Measurements from ENCODE around the gene TMEM238. TPM values are rescaled to one million over a fixed set of nuclear protein-coding genes. Genes with fewer than 3 reads are reported as not detected.

TMEM238 gene
- total and polyA plus RNA-seq, 10 of the 15 experiments (the other 5 are each of a cell fraction or from before 2014, with no cell fraction given): 0.05 to 16.9 (median 0.58) TPM; not detected in 1

DNA sequence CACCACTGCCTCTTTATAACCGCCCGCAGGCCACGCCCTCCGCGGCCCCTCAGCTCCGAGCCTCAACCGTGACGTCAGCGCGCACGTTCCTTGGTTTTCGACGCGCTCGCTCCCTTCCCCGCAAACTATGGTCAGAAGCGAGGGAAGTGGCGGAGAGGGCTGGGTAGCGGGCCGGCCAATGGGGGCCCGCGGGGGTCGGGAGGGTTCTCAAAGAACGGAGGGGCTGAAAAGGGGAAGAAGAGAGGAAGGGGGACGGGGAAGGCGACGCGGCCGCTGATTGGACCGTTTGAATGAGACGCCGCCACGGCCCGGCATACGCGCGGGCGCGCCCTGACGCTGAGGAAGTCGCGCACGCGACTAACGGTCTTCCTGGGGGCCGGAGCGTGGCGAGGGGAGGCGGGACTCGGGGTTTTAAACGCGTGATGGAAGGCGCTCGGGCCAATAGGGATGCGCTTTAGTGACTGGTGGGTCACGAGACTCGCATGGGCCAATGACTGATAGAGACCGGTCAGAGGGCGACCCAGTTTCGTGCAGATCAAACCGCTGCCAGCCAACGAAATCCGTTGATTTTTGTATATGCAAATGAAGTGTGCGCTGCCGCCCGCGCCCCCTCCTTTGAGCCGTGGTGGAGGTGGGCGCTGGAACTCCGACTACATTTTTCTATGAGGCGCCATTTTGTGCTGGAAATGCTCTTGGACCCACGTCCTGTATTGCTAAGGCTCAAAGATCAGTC is 23.9 kb upstream of the TMEM238 start (continued):
- TF ChIP-seq, protein P1, sequence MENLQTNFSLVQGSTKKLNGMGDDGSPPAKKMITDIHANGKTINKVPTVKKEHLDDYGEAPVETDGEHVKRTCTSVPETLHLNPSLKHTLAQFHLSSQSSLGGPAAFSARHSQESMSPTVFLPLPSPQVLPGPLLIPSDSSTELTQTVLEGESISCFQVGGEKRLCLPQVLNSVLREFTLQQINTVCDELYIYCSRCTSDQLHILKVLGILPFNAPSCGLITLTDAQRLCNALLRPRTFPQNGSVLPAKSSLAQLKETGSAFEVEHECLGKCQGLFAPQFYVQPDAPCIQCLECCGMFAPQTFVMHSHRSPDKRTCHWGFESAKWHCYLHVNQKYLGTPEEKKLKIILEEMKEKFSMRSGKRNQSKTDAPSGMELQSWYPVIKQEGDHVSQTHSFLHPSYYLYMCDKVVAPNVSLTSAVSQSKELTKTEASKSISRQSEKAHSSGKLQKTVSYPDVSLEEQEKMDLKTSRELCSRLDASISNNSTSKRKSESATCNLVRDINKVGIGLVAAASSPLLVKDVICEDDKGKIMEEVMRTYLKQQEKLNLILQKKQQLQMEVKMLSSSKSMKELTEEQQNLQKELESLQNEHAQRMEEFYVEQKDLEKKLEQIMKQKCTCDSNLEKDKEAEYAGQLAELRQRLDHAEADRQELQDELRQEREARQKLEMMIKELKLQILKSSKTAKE (IDR thresholded peaks at IDR 0.05; ENCODE audit: low read depth, poor library complexity, severe bottlenecking): no peak
- TF ChIP-seq POLR2A (IDR thresholded peaks at IDR 0.05; ENCODE audit: low read depth, low read length) (peak; percentile 39; the same call in 1 of the 2 replicates), ETV6 (conservative IDR thresholded peaks at IDR 0.05 in 1 of 2, IDR thresholded peaks at IDR 0.05 in 1 of 2; ENCODE audit: borderline replicate concordance in 1 of 2, low read depth in 1 of 2) (no peak), MEF2B (IDR thresholded peaks at IDR 0.05; ENCODE audit: partially characterized antibody, poor library complexity, severe bottlenecking) (peak; percentile 8), CREM (IDR thresholded peaks at IDR 0.05; ENCODE audit: low read depth) (peak; percentile 91), SMAD5 (IDR thresholded peaks at IDR 0.05; ENCODE audit: low read depth) (no peak), TCF7 (IDR thresholded peaks at IDR 0.05; ENCODE audit: borderline replicate concordance) (no peak), KAT2A (conservative IDR thresholded peaks at IDR 0.05; ENCODE audit: control insufficient read depth, low read depth, low read length) (no peak), DPF2 (IDR thresholded peaks at IDR 0.05) (peak; percentile 62), ZNF274 (IDR thresholded peaks at IDR 0.05; ENCODE audit: insufficient read depth, insufficient read length) (no peak), SP1 (IDR thresholded peaks at IDR 0.05; ENCODE audit: low read depth, low read length) (peak; percentile 89), IRF4 (IDR thresholded peaks at IDR 0.05; ENCODE audit: low read depth, low read length) (no peak), SPI1 (IDR thresholded peaks at IDR 0.05; ENCODE audit: borderline replicate concordance, insufficient read depth, low read depth, low read length) (peak; percentile 77), RUNX3 (IDR thresholded peaks at IDR 0.05; ENCODE audit: low read length) (peak; percentile 36)
- TF ChIP-seq, protein P2, sequence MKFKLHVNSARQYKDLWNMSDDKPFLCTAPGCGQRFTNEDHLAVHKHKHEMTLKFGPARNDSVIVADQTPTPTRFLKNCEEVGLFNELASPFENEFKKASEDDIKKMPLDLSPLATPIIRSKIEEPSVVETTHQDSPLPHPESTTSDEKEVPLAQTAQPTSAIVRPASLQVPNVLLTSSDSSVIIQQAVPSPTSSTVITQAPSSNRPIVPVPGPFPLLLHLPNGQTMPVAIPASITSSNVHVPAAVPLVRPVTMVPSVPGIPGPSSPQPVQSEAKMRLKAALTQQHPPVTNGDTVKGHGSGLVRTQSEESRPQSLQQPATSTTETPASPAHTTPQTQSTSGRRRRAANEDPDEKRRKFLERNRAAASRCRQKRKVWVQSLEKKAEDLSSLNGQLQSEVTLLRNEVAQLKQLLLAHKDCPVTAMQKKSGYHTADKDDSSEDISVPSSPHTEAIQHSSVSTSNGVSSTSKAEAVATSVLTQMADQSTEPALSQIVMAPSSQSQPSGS (IDR thresholded peaks at IDR 0.05; ENCODE audit: low read length): no peak
- TF ChIP-seq, protein P3, sequence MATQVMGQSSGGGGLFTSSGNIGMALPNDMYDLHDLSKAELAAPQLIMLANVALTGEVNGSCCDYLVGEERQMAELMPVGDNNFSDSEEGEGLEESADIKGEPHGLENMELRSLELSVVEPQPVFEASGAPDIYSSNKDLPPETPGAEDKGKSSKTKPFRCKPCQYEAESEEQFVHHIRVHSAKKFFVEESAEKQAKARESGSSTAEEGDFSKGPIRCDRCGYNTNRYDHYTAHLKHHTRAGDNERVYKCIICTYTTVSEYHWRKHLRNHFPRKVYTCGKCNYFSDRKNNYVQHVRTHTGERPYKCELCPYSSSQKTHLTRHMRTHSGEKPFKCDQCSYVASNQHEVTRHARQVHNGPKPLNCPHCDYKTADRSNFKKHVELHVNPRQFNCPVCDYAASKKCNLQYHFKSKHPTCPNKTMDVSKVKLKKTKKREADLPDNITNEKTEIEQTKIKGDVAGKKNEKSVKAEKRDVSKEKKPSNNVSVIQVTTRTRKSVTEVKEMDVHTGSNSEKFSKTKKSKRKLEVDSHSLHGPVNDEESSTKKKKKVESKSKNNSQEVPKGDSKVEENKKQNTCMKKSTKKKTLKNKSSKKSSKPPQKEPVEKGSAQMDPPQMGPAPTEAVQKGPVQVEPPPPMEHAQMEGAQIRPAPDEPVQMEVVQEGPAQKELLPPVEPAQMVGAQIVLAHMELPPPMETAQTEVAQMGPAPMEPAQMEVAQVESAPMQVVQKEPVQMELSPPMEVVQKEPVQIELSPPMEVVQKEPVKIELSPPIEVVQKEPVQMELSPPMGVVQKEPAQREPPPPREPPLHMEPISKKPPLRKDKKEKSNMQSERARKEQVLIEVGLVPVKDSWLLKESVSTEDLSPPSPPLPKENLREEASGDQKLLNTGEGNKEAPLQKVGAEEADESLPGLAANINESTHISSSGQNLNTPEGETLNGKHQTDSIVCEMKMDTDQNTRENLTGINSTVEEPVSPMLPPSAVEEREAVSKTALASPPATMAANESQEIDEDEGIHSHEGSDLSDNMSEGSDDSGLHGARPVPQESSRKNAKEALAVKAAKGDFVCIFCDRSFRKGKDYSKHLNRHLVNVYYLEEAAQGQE (IDR thresholded peaks at IDR 0.05; ENCODE audit: low read depth, low read length): no peak
- TF ChIP-seq, protein P4, sequence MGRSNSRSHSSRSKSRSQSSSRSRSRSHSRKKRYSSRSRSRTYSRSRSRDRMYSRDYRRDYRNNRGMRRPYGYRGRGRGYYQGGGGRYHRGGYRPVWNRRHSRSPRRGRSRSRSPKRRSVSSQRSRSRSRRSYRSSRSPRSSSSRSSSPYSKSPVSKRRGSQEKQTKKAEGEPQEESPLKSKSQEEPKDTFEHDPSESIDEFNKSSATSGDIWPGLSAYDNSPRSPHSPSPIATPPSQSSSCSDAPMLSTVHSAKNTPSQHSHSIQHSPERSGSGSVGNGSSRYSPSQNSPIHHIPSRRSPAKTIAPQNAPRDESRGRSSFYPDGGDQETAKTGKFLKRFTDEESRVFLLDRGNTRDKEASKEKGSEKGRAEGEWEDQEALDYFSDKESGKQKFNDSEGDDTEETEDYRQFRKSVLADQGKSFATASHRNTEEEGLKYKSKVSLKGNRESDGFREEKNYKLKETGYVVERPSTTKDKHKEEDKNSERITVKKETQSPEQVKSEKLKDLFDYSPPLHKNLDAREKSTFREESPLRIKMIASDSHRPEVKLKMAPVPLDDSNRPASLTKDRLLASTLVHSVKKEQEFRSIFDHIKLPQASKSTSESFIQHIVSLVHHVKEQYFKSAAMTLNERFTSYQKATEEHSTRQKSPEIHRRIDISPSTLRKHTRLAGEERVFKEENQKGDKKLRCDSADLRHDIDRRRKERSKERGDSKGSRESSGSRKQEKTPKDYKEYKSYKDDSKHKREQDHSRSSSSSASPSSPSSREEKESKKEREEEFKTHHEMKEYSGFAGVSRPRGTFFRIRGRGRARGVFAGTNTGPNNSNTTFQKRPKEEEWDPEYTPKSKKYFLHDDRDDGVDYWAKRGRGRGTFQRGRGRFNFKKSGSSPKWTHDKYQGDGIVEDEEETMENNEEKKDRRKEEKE (IDR thresholded peaks at IDR 0.05): no peak
- TF ChIP-seq, protein P5, sequence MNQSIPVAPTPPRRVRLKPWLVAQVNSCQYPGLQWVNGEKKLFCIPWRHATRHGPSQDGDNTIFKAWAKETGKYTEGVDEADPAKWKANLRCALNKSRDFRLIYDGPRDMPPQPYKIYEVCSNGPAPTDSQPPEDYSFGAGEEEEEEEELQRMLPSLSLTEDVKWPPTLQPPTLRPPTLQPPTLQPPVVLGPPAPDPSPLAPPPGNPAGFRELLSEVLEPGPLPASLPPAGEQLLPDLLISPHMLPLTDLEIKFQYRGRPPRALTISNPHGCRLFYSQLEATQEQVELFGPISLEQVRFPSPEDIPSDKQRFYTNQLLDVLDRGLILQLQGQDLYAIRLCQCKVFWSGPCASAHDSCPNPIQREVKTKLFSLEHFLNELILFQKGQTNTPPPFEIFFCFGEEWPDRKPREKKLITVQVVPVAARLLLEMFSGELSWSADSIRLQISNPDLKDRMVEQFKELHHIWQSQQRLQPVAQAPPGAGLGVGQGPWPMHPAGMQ (IDR thresholded peaks at IDR 0.05; ENCODE audit: borderline replicate concordance): no peak
